ENCODE results near the gene MEPCE.
"Not testable (repeated sequence)": the region's sequence is repeated elsewhere in the genome, so short reads cannot be mapped to it uniquely, and the experiment has no call there.

Gene MEPCE

DNA sequence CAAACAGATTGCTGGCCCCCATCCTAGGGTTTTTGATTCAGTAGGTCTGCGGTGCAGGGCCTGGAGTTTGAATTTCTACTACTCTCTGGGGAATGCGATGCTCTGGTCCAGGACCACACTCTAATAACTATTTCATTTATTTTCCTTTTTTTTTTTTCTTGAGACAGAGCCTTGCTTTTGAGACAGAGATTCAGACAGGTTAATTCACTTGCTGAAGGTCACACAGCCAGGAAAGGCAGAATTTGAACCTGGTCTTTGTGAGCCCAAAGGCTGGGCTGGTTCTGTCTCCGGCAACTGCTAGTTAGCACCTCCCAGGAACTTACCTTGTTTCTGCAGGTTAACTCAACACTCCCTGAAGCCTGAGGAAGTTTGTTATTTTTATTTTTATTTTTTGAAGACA, 22.9 kb downstream of the MEPCE start:
- no peak for DNase-seq (ENCODE audit: extremely low read depth, low read depth)
- TF ChIP-seq, protein P1, sequence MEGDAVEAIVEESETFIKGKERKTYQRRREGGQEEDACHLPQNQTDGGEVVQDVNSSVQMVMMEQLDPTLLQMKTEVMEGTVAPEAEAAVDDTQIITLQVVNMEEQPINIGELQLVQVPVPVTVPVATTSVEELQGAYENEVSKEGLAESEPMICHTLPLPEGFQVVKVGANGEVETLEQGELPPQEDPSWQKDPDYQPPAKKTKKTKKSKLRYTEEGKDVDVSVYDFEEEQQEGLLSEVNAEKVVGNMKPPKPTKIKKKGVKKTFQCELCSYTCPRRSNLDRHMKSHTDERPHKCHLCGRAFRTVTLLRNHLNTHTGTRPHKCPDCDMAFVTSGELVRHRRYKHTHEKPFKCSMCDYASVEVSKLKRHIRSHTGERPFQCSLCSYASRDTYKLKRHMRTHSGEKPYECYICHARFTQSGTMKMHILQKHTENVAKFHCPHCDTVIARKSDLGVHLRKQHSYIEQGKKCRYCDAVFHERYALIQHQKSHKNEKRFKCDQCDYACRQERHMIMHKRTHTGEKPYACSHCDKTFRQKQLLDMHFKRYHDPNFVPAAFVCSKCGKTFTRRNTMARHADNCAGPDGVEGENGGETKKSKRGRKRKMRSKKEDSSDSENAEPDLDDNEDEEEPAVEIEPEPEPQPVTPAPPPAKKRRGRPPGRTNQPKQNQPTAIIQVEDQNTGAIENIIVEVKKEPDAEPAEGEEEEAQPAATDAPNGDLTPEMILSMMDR (IDR thresholded peaks at IDR 0.05; ENCODE audit: low read depth, low read length, missing control alignments): no peak
- no peak overlapping the region for H3K4me3 ChIP-seq (replicated peaks; ENCODE audit: low read depth, low read length)

- not testable (repeated sequence) for DNase-seq (ENCODE audit: extremely low read depth, low read depth); H3K4me3 ChIP-seq (replicated peaks; ENCODE audit: low read depth, low read length)
These were observed 24.2 kb downstream of the MEPCE start for GRCh38 chr7:100453854-100454253.

DNA sequence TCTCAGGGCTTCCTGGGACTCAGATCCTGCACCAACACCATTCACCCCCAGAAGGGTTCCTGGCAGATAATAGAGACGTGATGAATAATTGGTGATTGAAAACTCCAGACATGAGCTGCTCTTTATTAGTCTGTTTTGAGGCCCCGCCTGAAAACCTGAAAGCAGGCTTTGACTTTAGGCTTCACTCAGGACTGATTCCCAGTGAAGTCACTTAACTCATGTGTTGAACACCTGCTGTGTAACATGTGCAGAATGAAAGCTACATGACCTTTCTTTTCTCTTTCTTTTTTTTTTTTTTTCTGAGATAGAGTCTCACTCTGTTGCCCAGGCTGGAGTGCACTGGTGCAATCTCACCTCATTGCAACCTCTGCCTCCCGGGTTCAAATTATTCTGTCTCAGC, 25.6 kb downstream of the MEPCE start:
- no peak for DNase-seq (ENCODE audit: extremely low read depth, low read depth)
- H3K4me3 ChIP-seq (replicated peaks; ENCODE audit: low read depth, low read length): no peak overlapping the region
- TF ChIP-seq, protein P1 (IDR thresholded peaks at IDR 0.05; ENCODE audit: low read depth, low read length, missing control alignments): no peak

GRCh38 chr7:100456562-100456961, 26.9 kb downstream of the MEPCE start:
- no peak for DNase-seq (ENCODE audit: extremely low read depth, low read depth)
- TF ChIP-seq, protein P1 (IDR thresholded peaks at IDR 0.05; ENCODE audit: low read depth, low read length, missing control alignments): no peak

DNA sequence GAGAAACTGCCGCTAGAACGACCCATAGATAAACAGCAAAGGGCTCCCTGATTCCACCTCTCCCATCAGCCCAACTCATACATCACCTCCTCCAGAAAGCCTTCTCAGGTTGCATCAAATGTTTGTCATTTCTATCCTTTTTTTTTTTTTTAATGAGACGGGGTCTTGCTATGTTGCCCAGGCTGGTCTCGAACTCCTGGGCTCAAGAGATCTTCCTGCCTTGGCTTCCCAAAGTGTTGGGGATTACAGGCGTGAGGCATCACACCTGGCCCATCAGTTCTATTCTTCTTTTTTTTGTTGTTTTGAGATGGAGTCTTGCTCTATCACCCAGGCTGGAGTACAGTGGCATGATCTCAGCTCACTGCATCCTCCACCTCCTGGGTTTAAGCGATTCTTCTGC, 27.4 kb downstream of the MEPCE start:
- no peak overlapping the region for H3K4me3 ChIP-seq (replicated peaks; ENCODE audit: low read depth, low read length)
- TF ChIP-seq, protein P1 (IDR thresholded peaks at IDR 0.05; ENCODE audit: low read depth, low read length, missing control alignments): no peak
- DNase-seq (ENCODE audit: extremely low read depth, low read depth): no peak

More at GRCh38 chr7:100456562-100456961, 26.9 kb downstream of the MEPCE start:
- no peak overlapping the region for H3K4me3 ChIP-seq (replicated peaks; ENCODE audit: low read depth, low read length)

GRCh38 chr7:100464210-100464660, 34.6 kb downstream of the MEPCE start, which contains the start of gene SPACDR:
SPACDR (minus strand) TSS chr7:100464260; CDS start chr7:100464025, 235 bp downstream.
- TF ChIP-seq, protein P1 (IDR thresholded peaks at IDR 0.05; ENCODE audit: low read depth, low read length, missing control alignments): no peak
- DNase-seq (ENCODE audit: extremely low read depth, low read depth): no peak
- no peak within 1 kb of the TSS for H3K4me3 ChIP-seq (replicated peaks; ENCODE audit: low read depth, low read length)

DNA sequence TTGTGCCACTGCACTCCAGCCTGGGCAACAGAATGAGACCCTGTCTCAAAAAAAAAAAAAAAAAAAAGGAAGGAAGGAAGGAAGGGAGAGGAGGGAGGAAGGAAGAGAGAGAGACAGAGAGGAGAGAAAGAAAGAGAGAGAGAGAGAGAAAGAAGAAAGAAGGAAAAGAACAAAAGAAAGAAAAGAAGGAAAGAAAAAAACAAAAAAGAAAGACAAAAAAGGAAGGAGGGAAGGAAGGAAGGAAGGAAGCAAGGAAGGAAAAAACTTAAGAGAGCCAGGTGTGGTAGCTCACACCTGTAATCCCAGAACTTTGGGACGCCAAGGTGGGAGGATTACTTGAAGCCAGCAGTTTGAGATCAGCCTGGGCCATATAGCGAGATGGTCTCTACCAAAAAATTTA, 35.2 kb downstream of the MEPCE start:
- H3K4me3 ChIP-seq (replicated peaks; ENCODE audit: low read depth, low read length): no peak overlapping the region
- DNase-seq (ENCODE audit: extremely low read depth, low read depth): no peak
- TF ChIP-seq, protein P1 (IDR thresholded peaks at IDR 0.05; ENCODE audit: low read depth, low read length, missing control alignments): no peak
